Measurements from ENCODE around the gene CMTM4. TPM values are rescaled to one million over a fixed set of nuclear protein-coding genes. Genes with fewer than 3 reads are reported as not detected.

Gene CMTM4
- total and polyA plus RNA-seq, 7 experiments from 2014 or later = 0.07 to 2.5 (median 1.7) TPM

DNA sequence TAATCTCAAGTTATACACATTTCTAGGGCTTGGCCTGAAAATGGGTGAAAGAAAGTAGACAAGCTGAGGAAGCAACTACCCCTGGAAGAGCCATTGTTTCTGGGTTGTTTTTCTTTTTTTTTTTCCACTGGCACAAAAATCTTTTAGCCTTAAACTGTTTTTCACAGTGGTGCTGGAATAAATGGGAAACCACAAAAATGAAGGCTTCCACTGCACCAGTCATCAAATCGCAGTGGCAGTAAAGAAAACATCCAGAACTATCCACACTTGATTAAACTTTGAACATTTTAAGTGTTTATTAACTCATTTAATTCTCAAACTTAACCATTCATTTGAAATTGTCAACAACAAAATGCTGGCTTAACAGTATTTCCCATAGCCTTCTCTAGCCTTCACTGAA, 14.3 kb downstream of the CMTM4 start:
- Mint-ChIP-seq H3K4me3 (no peak overlapping the region), H3K4me1 (no peaks in the 10 kb centered on the region), H3K27ac (no peak overlapping the region), H3K27me3 (peaks cover 0 to 2% (median 0%) of the 10 kb centered on the region in 5 donors), H3K9me3 (no peaks in the 10 kb centered on the region), H3K36me3 (no peaks in the 10 kb centered on the region)
- intact Hi-C loops (cut with micrococcal nuclease) = no loop called here
- POLR2A ChIA-PET = no interaction called here
- DNase-seq (no peak), ATAC-seq (no peak)
- CTCF ChIA-PET = no interaction called here
- Histone ChIP-seq H3K27me3 (ENCODE audit: control insufficient read depth in 2 of 2, insufficient read depth in 2 of 2, low read length in 2 of 2) (no peaks in the 10 kb centered on the region), H3K4me1 (ENCODE audit: control insufficient read depth in 2 of 2, insufficient read depth in 2 of 2, low read length in 2 of 2) (no peaks in the 10 kb centered on the region), H3K27ac (ENCODE audit: low read depth, low read length) (no peak overlapping the region), H3K9me3 (ENCODE audit: control insufficient read depth in 2 of 3, low read length in 3 of 3) (no peaks in the 10 kb centered on the region), H3K4me3 (ENCODE audit: low read length) (no peak overlapping the region), H3K36me3 (ENCODE audit: control insufficient read depth in 2 of 3, insufficient read depth in 3 of 3, low read length in 3 of 3) (no peaks in the 10 kb centered on the region)

DNA sequence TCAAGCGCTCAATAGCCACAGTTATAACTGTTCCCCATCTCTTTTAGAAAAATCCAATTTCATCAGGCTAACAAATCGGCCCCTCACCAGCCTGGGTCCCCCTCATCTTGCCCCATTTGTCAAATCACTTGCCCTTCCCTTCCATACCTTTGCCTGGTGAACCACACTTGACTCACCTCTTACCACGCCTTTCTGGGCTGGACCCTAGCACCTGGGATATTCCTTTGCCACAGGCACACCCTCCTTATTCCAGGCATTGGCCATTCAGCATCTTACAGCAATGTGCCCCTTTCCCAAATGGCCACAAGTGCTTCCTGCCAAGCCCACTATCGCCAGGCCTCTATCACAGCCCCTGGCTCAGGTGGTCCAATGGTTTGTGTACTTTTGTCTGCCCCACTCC, 14.9 kb downstream of the CMTM4 start:
- Mint-ChIP-seq H3K9me3 (no peaks in the 10 kb centered on the region), H3K4me3 (no peak overlapping the region), H3K4me1 (no peaks in the 10 kb centered on the region), H3K36me3 (no peaks in the 10 kb centered on the region), H3K27me3 (no peaks in the 10 kb centered on the region), H3K27ac (no peak overlapping the region)
- H3K27ac ChIP-seq (ENCODE audit: low read depth, low read length) = no peak overlapping the region
- CTCF ChIA-PET = no interaction called here
- no peak for DNase-seq
- no peaks in the 10 kb centered on the region for H3K9me3 ChIP-seq (ENCODE audit: control insufficient read depth in 2 of 3, low read length in 3 of 3)
- no peaks in the 10 kb centered on the region for H3K27me3 ChIP-seq (ENCODE audit: control insufficient read depth in 2 of 2, insufficient read depth in 2 of 2, low read length in 2 of 2)
- no peaks in the 10 kb centered on the region for H3K4me1 ChIP-seq (ENCODE audit: control insufficient read depth in 2 of 2, insufficient read depth in 2 of 2, low read length in 2 of 2)
- H3K36me3 ChIP-seq (ENCODE audit: control insufficient read depth in 2 of 3, insufficient read depth in 3 of 3, low read length in 3 of 3) = no peaks in the 10 kb centered on the region
- no peak for ATAC-seq
- H3K4me3 ChIP-seq (ENCODE audit: low read length) = no peak overlapping the region
- intact Hi-C loops (cut with micrococcal nuclease) = no loop called here
- POLR2A ChIA-PET = no interaction called here

- H3K27me3 ChIP-seq (ENCODE audit: control insufficient read depth in 2 of 2, insufficient read depth in 2 of 2, low read length in 2 of 2) = no peaks in the 10 kb centered on the region
- no peaks in the 10 kb centered on the region for H3K4me1 Mint-ChIP-seq
- H3K4me3 ChIP-seq (ENCODE audit: low read length) = no peak overlapping the region
- ATAC-seq (no peak), DNase-seq (no peak)
- H3K36me3 ChIP-seq (ENCODE audit: control insufficient read depth in 2 of 3, insufficient read depth in 3 of 3, low read length in 3 of 3) = no peaks in the 10 kb centered on the region
- H3K36me3 Mint-ChIP-seq = no peaks in the 10 kb centered on the region
- ChIA-PET CTCF (no interaction called here), POLR2A (no interaction called here)
- H3K9me3 Mint-ChIP-seq = no peaks in the 10 kb centered on the region
- no peak overlapping the region for H3K4me3 Mint-ChIP-seq
- H3K27ac ChIP-seq (ENCODE audit: low read depth, low read length) = no peak overlapping the region
- H3K4me1 ChIP-seq (ENCODE audit: control insufficient read depth in 2 of 2, insufficient read depth in 2 of 2, low read length in 2 of 2) = no peaks in the 10 kb centered on the region
- intact Hi-C loops (cut with micrococcal nuclease) = no loop called here
- no peak overlapping the region for H3K27ac Mint-ChIP-seq
- H3K9me3 ChIP-seq (ENCODE audit: control insufficient read depth in 2 of 3, low read length in 3 of 3) = no peaks in the 10 kb centered on the region
- H3K27me3 Mint-ChIP-seq = no peaks in the 10 kb centered on the region
Observed at GRCh38 chr16:66678337-66678736, 18.2 kb downstream of the CMTM4 start.

GRCh38 chr16:66677836-66678235, 18.7 kb downstream of the CMTM4 start:
- DNase-seq = no peak
- Mint-ChIP-seq H3K4me1 (no peaks in the 10 kb centered on the region), H3K9me3 (no peaks in the 10 kb centered on the region), H3K27ac (no peak overlapping the region), H3K4me3 (no peak overlapping the region), H3K36me3 (no peaks in the 10 kb centered on the region), H3K27me3 (no peaks in the 10 kb centered on the region)
- H3K9me3 ChIP-seq (ENCODE audit: control insufficient read depth in 2 of 3, low read length in 3 of 3) = no peaks in the 10 kb centered on the region
- no peak for ATAC-seq
- no peaks in the 10 kb centered on the region for H3K27me3 ChIP-seq (ENCODE audit: control insufficient read depth in 2 of 2, insufficient read depth in 2 of 2, low read length in 2 of 2)
- POLR2A ChIA-PET = no interaction called here
- CTCF ChIA-PET = interaction anchor here (0.6 kb wide), 2 partner anchors 25 to 101 kb away, joined by 3 read pairs; no protein-coding TSS in a partner anchor
- no peak overlapping the region for H3K4me3 ChIP-seq (ENCODE audit: low read length)
- H3K27ac ChIP-seq (ENCODE audit: low read depth, low read length) = no peak overlapping the region
- intact Hi-C loops (cut with micrococcal nuclease) = no loop called here
- no peaks in the 10 kb centered on the region for H3K36me3 ChIP-seq (ENCODE audit: control insufficient read depth in 2 of 3, insufficient read depth in 3 of 3, low read length in 3 of 3)
- H3K4me1 ChIP-seq (ENCODE audit: control insufficient read depth in 2 of 2, insufficient read depth in 2 of 2, low read length in 2 of 2) = no peaks in the 10 kb centered on the region

DNA sequence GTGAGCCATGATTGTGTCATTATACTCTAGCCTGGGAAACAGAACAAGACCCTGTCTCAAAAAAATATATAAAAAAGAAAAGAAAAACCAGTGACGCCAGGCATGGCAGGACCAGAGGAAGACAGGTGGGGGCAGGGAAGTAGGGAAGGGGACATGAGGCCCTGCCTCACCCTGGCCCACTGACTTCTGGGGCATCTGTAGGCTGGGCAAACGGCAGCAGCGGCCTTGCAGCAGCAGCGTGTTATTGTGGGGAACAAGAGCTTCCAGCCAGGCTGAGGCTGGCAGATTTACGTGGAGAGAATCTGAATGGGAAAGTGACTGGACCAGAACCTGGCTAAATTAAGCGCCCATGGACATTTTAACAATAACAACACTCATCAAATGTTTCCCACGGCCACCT, 19.4 kb downstream of the CMTM4 start:
- no peak for ATAC-seq
- Mint-ChIP-seq H3K4me1 (no peaks in the 10 kb centered on the region), H3K9me3 (no peaks in the 10 kb centered on the region), H3K27ac (peak overlapping the region in 1 of 9 donors; percentile 76), H3K4me3 (no peak overlapping the region), H3K36me3 (no peaks in the 10 kb centered on the region), H3K27me3 (no peaks in the 10 kb centered on the region)
- no peak for DNase-seq
- intact Hi-C loops (cut with micrococcal nuclease) = no loop called here
- POLR2A ChIA-PET = no interaction called here
- no peaks in the 10 kb centered on the region for H3K27me3 ChIP-seq (ENCODE audit: control insufficient read depth in 2 of 2, insufficient read depth in 2 of 2, low read length in 2 of 2)
- no peak overlapping the region for H3K27ac ChIP-seq (ENCODE audit: low read depth, low read length)
- H3K4me1 ChIP-seq (ENCODE audit: control insufficient read depth in 2 of 2, insufficient read depth in 2 of 2, low read length in 2 of 2) = no peaks in the 10 kb centered on the region
- H3K9me3 ChIP-seq (ENCODE audit: control insufficient read depth in 2 of 3, low read length in 3 of 3) = no peaks in the 10 kb centered on the region
- no peaks in the 10 kb centered on the region for H3K36me3 ChIP-seq (ENCODE audit: control insufficient read depth in 2 of 3, insufficient read depth in 3 of 3, low read length in 3 of 3)
- no peak overlapping the region for H3K4me3 ChIP-seq (ENCODE audit: low read length)
- CTCF ChIA-PET = interaction anchor here (0.6 kb wide), 1 partner anchor 102 kb away, joined by 3 read pairs; no protein-coding TSS in a partner anchor

- Mint-ChIP-seq H3K4me3 (no peak overlapping the region), H3K36me3 (no peaks in the 10 kb centered on the region), H3K27me3 (no peaks in the 10 kb centered on the region), H3K27ac (no peak overlapping the region), H3K4me1 (no peaks in the 10 kb centered on the region), H3K9me3 (no peaks in the 10 kb centered on the region)
- Histone ChIP-seq H3K27ac (ENCODE audit: low read depth, low read length) (no peak overlapping the region), H3K4me3 (ENCODE audit: low read length) (no peak overlapping the region), H3K27me3 (ENCODE audit: control insufficient read depth in 2 of 2, insufficient read depth in 2 of 2, low read length in 2 of 2) (no peaks in the 10 kb centered on the region), H3K4me1 (ENCODE audit: control insufficient read depth in 2 of 2, insufficient read depth in 2 of 2, low read length in 2 of 2) (no peaks in the 10 kb centered on the region), H3K9me3 (ENCODE audit: control insufficient read depth in 2 of 3, low read length in 3 of 3) (no peaks in the 10 kb centered on the region), H3K36me3 (ENCODE audit: control insufficient read depth in 2 of 3, insufficient read depth in 3 of 3, low read length in 3 of 3) (no peaks in the 10 kb centered on the region)
- ChIA-PET POLR2A (no interaction called here), CTCF (no interaction called here)
- ATAC-seq (no peak), DNase-seq (no peak)
- intact Hi-C loops (cut with micrococcal nuclease) = no loop called here
Observed at GRCh38 chr16:66676599-66676998, 19.9 kb downstream of the CMTM4 start.

DNA sequence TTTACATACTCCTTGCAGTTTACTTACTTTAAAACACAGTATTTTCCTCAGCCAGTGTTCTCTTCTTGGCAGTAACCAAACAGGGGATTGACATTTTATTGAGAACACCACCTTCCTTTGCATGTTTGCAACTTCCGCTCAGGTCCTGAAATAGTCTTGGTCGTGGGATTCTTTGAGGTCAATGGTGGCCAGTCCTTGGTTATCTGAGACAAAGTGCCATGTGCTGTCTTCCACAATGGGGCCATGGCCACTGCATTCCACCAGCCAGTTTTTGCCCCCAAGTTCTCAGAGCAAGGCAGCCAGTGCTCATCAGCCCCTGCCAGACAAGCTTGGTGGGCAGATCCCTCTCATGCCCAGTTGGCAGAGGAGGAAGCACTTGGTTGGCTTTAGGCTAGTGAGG, 22.9 kb downstream of the CMTM4 start:
- POLR2A ChIA-PET = no interaction called here
- H3K9me3 Mint-ChIP-seq = no peaks in the 10 kb centered on the region
- H3K27ac ChIP-seq (ENCODE audit: low read depth, low read length) = no peak overlapping the region
- ATAC-seq = no peak
- H3K4me3 Mint-ChIP-seq = no peak overlapping the region
- no peak overlapping the region for H3K4me3 ChIP-seq (ENCODE audit: low read length)
- no peaks in the 10 kb centered on the region for H3K27me3 ChIP-seq (ENCODE audit: control insufficient read depth in 2 of 2, insufficient read depth in 2 of 2, low read length in 2 of 2)
- H3K9me3 ChIP-seq (ENCODE audit: control insufficient read depth in 2 of 3, low read length in 3 of 3) = no peaks in the 10 kb centered on the region
- no peaks in the 10 kb centered on the region for H3K4me1 ChIP-seq (ENCODE audit: control insufficient read depth in 2 of 2, insufficient read depth in 2 of 2, low read length in 2 of 2)
- DNase-seq = no peak
- no peak overlapping the region for H3K27ac Mint-ChIP-seq
- H3K4me1 Mint-ChIP-seq = no peaks in the 10 kb centered on the region
- intact Hi-C loops (cut with micrococcal nuclease) = no loop called here
- H3K36me3 ChIP-seq (ENCODE audit: control insufficient read depth in 2 of 3, insufficient read depth in 3 of 3, low read length in 3 of 3) = no peaks in the 10 kb centered on the region
- H3K36me3 Mint-ChIP-seq = no peaks in the 10 kb centered on the region
- CTCF ChIA-PET = interaction anchor here (0.9 kb wide), 1 partner anchor 25 kb away, joined by 3 read pairs; no protein-coding TSS in a partner anchor
- no peaks in the 10 kb centered on the region for H3K27me3 Mint-ChIP-seq

All from naive thymus-derived CD4-positive, alpha-beta T cell (primary cell).